Forelimb muscle (tissue), 1 donor: ENCODE measurements around the gene PEAK1. TPM values are rescaled to one million over a fixed set of nuclear protein-coding genes. Genes with fewer than 3 reads are reported as not detected.
A peak's percentile ranks its signal among the peaks of the same experiment; 100 is the strongest.
"Not testable (repeated sequence)": the region's sequence is repeated elsewhere in the genome, so short reads cannot be mapped to it uniquely, and the experiment has no call there.

Experiments
- DNase-seq: peaks from one replicate; pipeline ENCODE4 v3.0.0-alpha.2; 2013; ENCODE audit warnings: low read depth
- polyA plus RNA-seq: library from polyadenylated mRNA; unstranded; fragments of 120-200 nt; gene quantifications from one replicate; pipeline ENCODE4 v1.2.1, GENCODE V29; 2013; ENCODE audit not compliant: insufficient read length

The PEAK1 gene
- polyA plus RNA-seq, 1 donor = 35.2 TPM

- DNase-seq = no peak
These were observed 108.1 kb downstream of the PEAK1 start for GRCh38 chr15:77311618-77312398.

DNA sequence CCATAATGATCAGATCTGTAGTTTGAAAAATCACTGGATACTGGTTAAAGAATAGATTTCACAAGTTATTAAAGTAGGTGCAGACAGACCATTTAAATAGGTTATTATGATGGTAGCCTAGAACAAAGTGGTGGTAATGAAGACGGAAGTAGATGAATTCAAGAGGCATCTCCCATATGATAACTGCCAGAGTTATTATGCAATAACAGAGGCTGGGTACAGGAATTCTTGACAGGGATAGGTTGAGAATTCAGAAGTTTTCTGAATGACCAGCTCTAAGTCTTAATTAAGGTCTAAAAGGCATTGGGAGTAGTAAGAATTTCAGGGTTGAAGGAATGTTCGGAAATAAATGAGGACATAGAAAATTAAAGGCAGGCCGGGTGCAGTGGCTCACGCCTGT, 108.9 kb downstream of the PEAK1 start:
- DNase-seq = no peak

GRCh38 chr15:77309392-77309791, 110.5 kb downstream of the PEAK1 start:
- DNase-seq = no peak

- no peak for DNase-seq
These were observed 114.0 kb downstream of the PEAK1 start for GRCh38 chr15:77305953-77306352.

GRCh38 chr15:77296773-77297337, 123.0 kb downstream of the PEAK1 start:
- no peak for DNase-seq

- DNase-seq = no peak
These were observed 124.5 kb downstream of the PEAK1 start for GRCh38 chr15:77295446-77295845.

- DNase-seq = no peak
These were observed 126.8 kb downstream of the PEAK1 start for GRCh38 chr15:77292969-77293558.

- DNase-seq = no peak
These were observed 128.8 kb downstream of the PEAK1 start for GRCh38 chr15:77291107-77291506.

DNA sequence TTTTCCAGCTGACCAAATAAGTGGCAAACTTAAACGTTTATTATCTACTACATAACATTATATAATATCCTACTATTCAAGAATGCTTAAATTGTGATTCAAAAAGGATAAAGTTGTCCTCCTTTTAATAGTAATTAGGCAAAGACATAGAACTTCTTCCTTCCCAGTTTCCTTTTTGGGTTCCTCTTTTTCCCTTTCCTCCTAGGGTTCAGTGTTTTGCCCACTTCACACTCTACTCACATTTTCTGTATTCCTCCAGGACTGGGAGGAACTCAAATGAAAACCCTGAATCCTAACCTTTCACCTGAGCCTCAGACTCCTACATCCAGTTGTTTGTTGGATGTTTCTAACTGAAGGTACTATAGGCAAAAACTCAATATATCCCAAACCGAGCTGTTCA, 132.5 kb downstream of the PEAK1 start:
- DNase-seq = no peak

- no peak for DNase-seq
These were observed 134.6 kb downstream of the PEAK1 start for GRCh38 chr15:77285057-77285997.

DNA sequence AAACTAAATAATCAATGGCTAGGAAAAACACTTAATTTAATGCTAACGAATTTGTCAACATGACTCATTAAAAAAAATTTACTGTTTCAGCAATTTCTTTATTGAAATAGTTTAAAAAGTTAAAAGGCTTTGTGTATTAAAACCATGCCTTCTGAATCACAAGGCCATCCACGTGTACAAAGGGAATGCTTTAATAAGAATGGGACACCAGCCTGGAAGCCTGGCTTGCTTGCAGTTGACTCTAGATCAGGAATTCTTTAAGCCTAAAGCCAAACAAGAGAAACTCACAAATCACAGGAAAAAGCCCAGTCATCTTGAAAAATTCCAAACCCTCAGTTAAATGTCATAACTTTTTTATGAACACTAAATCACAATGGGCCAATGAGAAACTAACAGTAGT, 137.6 kb downstream of the PEAK1 start:
- peak; percentile 29 for DNase-seq

DNA sequence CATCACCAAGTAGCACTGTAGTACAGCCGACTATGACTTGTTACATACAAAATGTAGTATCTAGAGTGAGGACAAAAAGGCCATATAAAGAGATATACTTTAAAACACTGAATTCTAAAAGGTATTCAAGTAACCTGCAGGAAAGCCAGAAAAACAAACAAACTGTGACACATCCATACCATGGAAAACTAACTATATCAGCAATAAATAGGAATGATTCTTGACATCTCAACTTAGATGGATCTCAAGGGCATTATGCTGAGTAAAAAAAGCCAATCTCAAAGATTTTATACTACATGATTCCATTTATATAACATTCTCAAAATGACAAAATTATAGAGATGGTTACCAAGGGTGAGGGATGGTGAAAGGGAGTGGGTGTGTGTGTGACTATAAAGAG, 143.0 kb downstream of the PEAK1 start:
- no peak for DNase-seq

GRCh38 chr15:77276096-77276495, 143.8 kb downstream of the PEAK1 start:
- DNase-seq = no peak

DNA sequence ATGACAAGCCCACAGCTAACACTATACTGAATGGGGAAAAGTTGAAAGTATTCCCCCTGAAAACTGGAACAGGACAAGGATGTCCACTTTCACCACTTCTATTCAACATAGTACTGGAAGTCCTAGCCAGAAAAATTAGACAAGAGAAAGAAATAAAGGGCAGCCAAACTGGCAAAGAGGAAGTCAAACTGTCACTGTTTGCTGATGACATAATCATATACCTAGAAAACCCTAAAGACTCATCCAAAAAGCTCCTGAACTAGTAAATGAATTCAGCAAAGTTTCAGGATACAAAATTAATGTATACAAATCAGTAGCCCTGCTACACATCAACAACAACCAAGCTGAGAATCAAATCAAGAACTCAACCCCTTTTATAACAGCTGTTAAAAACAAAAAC, 146.8 kb downstream of the PEAK1 start:
- DNase-seq = not testable (repeated sequence)

GRCh38 chr15:77266708-77267386, 153.1 kb downstream of the PEAK1 start:
- no peak for DNase-seq

GRCh38 chr15:77255385-77255784, 164.5 kb downstream of the PEAK1 start:
- DNase-seq = no peak

DNA sequence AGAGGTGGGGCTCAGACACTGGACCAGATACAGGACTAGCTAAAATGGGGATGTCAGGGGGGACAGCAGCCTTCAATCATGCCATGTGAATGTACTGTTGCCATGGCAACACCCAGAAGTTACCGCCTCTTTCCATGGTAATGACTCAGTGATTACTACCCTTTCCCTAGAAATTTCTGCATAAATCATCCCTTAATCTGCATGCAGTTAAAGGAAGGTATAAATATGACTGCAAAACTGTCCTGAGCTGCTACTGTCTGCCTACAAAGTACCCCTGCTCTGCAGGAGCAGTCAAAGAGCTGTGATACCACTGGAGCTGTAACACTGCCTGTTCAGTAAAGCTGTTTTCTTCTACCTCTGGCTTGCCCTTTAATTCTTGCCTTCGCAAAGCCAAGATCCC, 168.2 kb downstream of the PEAK1 start:
- no peak for DNase-seq

DNA sequence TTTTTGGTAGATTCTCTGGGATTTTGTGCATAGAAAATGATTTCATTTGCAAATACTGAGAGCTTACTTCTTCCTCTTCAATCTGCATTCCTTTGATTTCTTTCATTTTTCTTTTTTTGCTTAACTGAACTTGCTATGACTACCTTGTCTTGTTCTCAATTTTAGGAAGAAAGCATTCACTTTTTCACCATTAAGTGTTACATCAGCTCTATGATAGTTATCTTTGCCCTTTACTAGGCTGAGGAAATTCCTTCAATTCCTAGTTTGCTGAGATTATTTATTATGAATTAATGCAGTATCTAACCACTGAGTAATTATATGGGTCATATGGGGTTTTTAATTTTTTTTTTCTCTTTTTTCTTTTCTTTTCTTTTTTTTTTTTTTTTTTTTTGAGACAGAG, 172.8 kb downstream of the PEAK1 start:
- no peak for DNase-seq

DNA sequence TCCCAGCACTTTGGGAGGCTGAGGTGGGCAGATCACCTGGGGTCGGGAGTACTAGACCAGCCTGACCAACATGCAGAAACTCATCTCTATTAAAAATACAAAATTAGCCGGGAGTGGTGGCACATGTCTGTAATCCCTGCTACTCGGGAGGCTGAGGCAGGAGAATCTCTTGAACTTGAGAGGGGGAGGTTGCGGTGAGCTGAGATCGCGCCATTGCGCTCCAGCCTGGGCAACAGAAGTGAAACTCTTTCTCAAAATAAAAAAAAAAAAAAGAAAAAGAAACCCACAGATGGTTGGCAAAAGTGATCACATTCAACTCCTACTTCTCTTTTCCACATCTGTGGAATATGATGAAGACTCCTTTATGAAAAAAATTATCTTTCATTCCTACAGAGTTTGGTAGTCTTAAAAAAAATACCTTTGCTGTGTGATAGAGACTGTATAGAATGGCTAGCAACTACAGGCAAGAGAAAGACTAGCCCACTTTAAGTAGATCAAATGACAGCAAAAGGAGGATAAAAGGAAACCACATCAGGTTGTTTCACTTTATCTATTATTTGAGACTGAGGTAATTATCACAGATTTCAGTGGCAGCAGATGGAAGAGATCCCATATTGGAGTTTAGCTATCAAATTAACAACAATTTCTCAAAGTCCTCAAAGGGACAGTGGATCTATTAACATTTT, 176.0 kb downstream of the PEAK1 start:
- no peak for DNase-seq

DNA sequence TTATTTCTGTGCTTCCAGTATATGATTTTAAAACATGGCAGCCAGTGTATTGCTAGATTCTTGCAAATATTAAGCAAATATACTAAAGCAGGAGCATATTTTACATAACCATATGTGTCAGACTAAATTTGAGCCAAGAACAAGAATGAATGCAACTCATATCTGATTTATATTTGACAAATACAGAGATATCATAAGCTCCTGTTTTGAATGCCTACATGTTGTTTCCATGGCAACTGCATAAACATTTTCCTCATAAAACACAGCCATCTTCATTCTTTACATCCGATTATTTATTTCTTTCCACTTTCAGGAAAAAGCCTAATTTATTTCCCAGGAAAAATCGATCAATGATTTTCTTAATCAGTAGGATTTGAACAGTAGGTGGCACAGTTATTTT, 176.8 kb downstream of the PEAK1 start:
- DNase-seq = peak; percentile 8
